Pancreas (tissue), 10 donors: ENCODE data around the gene WNK2. TPM values are rescaled to one million over a fixed set of nuclear protein-coding genes. Genes with fewer than 3 reads are reported as not detected.

ENCODE experiments used
- ATAC-seq, 4 donors: fragments of 200-7000 bp; cut with Tn5 transposase; one replicate each; pipeline versions ENCODE4 v1.8.0 to v1.9.1; 2020; ENCODE audit warnings: mild to moderate bottlenecking in 4 of 4, moderate library complexity in 4 of 4
- DNase-seq, 6 donors: peaks; one replicate each; pipeline ENCODE4 v3.0.0-alpha.2; 2020
- FAIRE-seq: peaks from 2 replicates; lab custom pipeline; 2012; peaks lifted over from hg19 to GRCh38; lab: Jason Lieb, UNC
- H3K27ac ChIP-seq, 4 donors: fragments of 200-600 bp; sonication (generic); 1 replicate in 3 of 4; 2 replicates in 1 of 4; pipeline versions ENCODE4 v1.5.0 to v1.8.0; 2020
- H3K27me3 ChIP-seq, 4 donors: fragments of 200-600 bp; one replicate each; pipeline ENCODE4 v1.8.0; 2021
- H3K36me3 ChIP-seq, 3 donors: fragments of 200-600 bp; sonication (generic) in 1 of 3; one replicate each; pipeline versions ENCODE4 v1.5.0 to v1.8.0; 2020 to 2021
- H3K4me1 ChIP-seq, 3 donors: fragments of 200-600 bp; one replicate each; pipeline ENCODE4 v1.8.0; 2021
- H3K4me3 ChIP-seq, 4 donors: fragments of 200-600 bp; sonication (generic) in 2 of 4; one replicate each; pipeline versions ENCODE4 v1.5.0 to v1.8.0; 2020 to 2021
- H3K9me3 ChIP-seq, 4 donors: fragments of 200-600 bp; one replicate each; pipeline ENCODE4 v1.8.0; 2021
- WGBS, 2 donors: extraction: QIAGEN DNeasy Blood & Tissue Kit; methylation state at CpG; one replicate each; pipeline ENCODE4 v1.1.7; 2013; 5-methylcytosine and 5-hydroxymethylcytosine counted together
- intact Hi-C, 3 donors: fragments of 100-400 bp; cut with DNase I; formaldehyde crosslinking; loops; one replicate each; pipeline versions ENCODE4 v1.11.1 to v1.14.2; 2022
- polyA plus RNA-seq, 2 donors: library from polyadenylated mRNA; stranded (reverse); fragments of 200-250 nt; gene quantifications; one replicate each; pipeline ENCODE4 v1.2.3, GENCODE V29; 2013
- total RNA-seq, 6 donors: library from RNA; stranded (reverse); fragmentation: NEBNext Ultra II Directional in 4 of 6; extraction: Animal tissue kit (Norgen Biotek cat#: 25700) in 4 of 6; gene quantifications; one replicate each; pipeline versions ENCODE4 v1.2.1 to v1.2.4, GENCODE V29; 2021 to 2023
- TF ChIP-seq, protein P1 (sequence below), 4 donors: fragments of 200-600 bp; sonication (generic) in 3 of 4; IDR thresholded peaks; one replicate each; pipeline versions ENCODE4 v1.5.0 to v1.8.0; 2021; ENCODE audit warnings: antibody characterized with exemption in 4 of 4
- donor health status: healthy with polysubstance abuse.
- donor health status: DM: no; HTN: no; CAD: no; lungs with moderate emphysema.
- donor health status: DM: no; HTN: no; CAD: no.
- donor health status: control.
- donor health status: control.
- donor health status: Bipolar disorder and iron deficiency.
- donor health status: DM: yes; HTN: yes; CAD: no.
- donor health status: DM: no; HTN: no; CAD: no.
- donor health status: DM: no; HTN: no; CAD: no.
- donor health status: DM: yes; HTN: yes; CAD: no.

WNK2 gene
- total and polyA plus RNA-seq, 8 donors, result 53.5 to 121 (median 89.4) TPM

DNA sequence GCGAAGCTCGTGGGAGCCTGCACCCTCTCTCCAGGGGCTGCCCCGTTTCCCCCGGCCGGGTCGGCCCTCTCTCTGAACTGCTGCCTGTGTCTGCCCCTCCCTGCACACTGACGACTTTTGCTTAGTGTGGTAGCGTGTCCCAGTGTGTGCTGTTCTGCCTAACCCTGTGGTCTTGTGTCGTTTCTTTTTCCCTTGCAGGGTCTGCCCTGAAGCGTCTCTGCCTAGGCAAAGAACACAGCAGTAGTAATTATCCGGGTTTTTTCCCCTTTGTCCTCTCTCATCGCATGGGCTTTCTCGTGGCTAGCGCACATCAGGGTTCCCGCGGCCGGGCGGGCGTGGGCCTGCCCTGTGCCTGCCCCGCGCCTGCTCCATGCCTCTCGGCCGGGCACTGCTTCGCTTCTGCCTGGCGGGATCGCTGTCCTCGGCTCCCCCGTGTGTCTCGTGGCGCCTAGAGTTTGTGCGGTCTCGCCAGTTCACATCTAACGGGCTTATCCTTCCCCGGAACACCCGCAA lies 122.7 kb downstream of the WNK2 start:
- ATAC-seq (no peak), DNase-seq (peak in 2 of 6 donors; percentile 13 to 37), FAIRE-seq (no peak)
- H3K27me3 ChIP-seq, result no peaks in the 10 kb centered on the region
- WGBS, 2 donors, result 91 to 93% methylated on average over 35 of the region's 35 CpGs
- H3K9me3 ChIP-seq, result no peaks in the 10 kb centered on the region
- TF ChIP-seq, protein P1, sequence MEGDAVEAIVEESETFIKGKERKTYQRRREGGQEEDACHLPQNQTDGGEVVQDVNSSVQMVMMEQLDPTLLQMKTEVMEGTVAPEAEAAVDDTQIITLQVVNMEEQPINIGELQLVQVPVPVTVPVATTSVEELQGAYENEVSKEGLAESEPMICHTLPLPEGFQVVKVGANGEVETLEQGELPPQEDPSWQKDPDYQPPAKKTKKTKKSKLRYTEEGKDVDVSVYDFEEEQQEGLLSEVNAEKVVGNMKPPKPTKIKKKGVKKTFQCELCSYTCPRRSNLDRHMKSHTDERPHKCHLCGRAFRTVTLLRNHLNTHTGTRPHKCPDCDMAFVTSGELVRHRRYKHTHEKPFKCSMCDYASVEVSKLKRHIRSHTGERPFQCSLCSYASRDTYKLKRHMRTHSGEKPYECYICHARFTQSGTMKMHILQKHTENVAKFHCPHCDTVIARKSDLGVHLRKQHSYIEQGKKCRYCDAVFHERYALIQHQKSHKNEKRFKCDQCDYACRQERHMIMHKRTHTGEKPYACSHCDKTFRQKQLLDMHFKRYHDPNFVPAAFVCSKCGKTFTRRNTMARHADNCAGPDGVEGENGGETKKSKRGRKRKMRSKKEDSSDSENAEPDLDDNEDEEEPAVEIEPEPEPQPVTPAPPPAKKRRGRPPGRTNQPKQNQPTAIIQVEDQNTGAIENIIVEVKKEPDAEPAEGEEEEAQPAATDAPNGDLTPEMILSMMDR (IDR thresholded peaks at IDR 0.05), result no peak
- H3K4me1 ChIP-seq, result no peaks in the 10 kb centered on the region
- H3K4me3 ChIP-seq, result no peak overlapping the region
- intact Hi-C loops, result loop anchor here in 2 of 3 donors (5.0 to 10.0 kb wide), 2 partner anchors 122 to 149 kb away; partner anchors contain the start of gene WNK2 (in 1 of the 2)
- H3K36me3 ChIP-seq, result peaks cover 0 to 15% (median 0%) of the 10 kb centered on the region in 3 donors
- no peak overlapping the region for H3K27ac ChIP-seq

DNA sequence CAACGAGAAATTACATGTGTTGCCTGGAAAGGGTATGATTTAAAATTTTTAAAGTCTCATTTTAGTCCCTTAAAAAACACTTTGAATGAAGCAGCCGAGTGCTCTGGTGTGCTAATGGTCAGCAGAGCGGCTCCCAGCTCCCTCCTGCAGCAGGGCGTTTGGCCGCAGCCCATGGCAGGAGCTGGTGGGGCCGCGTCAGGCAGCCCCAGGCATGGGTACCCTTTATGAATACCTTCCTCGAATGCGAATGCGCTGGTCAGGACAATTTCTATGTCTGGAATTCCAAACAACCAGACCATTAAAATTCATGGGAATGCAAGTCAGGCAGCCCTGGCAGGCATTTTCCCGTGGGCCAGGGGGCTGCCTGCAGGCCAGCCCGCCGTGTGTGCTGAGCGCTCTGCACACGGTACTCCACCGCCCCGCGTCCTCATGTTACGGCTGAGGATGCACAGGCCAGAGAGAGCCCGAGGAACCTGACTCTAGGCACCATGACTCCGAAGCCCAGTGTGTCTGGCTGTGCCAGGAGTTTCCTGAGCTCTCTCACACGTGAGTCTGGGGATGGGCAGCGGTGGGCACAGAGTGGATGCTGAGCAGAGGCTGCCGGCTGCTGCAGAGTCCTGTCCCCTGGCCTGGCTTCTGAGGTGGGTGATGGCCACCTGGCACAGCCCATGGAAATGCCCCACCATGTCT lies 123.7 kb downstream of the WNK2 start:
- Histone ChIP-seq H3K9me3 (no peaks in the 10 kb centered on the region), H3K36me3 (peaks cover 0 to 15% (median 0%) of the 10 kb centered on the region in 3 donors), H3K27me3 (no peaks in the 10 kb centered on the region), H3K27ac (no peak overlapping the region), H3K4me1 (peaks cover 4 to 7% (median 5%) of the 10 kb centered on the region in 3 donors), H3K4me3 (no peak overlapping the region)
- TF ChIP-seq, protein P1 (IDR thresholded peaks at IDR 0.05), result no peak
- intact Hi-C loops, result loop anchor here in 2 of 3 donors (5.0 to 10.0 kb wide), 2 partner anchors 123 to 150 kb away; partner anchors contain the start of gene WNK2 (in 1 of the 2)
- ATAC-seq, result no peak
- 92 to 94% methylated on average over 24 of the region's 24 CpGs for whole genome bisulfite sequencing, 2 donors
- DNase-seq, result peak in 2 of 6 donors; percentile 11 to 60
- FAIRE-seq, result no peak

DNA sequence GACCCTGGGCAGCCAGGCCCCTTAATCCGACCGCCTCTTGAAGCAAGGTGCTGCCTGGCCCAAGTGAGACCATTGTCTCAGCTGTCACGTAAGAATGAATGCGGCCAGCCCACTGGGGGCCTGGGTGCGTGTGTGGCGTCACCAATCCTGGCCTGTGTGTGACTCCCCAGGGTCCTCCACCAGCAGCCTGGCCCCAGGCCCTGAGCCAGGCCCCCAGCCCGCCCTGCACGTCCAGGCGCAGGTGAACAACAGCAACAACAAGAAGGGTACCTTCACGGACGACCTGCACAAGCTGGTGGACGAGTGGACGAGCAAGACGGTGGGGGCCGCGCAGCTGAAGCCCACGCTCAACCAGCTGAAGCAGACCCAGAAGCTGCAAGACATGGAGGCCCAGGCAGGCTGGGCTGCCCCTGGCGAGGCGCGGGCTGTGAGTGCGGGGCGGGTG lies 124.2 kb downstream of the WNK2 start:
- TF ChIP-seq, protein P1 (IDR thresholded peaks at IDR 0.05), result no peak
- Histone ChIP-seq H3K27me3 (no peaks in the 10 kb centered on the region), H3K4me3 (no peak overlapping the region), H3K36me3 (peaks cover 0 to 15% (median 0%) of the 10 kb centered on the region in 3 donors), H3K27ac (no peak overlapping the region), H3K4me1 (peaks cover 9 to 10% (median 10%) of the 10 kb centered on the region in 3 donors), H3K9me3 (no peaks in the 10 kb centered on the region)
- WGBS, 2 donors, result 94 to 95% methylated on average over 19 to 22 of the region's 22 CpGs
- intact Hi-C loops, result loop anchor here in 2 of 3 donors (5.0 to 10.0 kb wide), 2 partner anchors 123 to 151 kb away; partner anchors contain the start of gene WNK2 (in 1 of the 2)
- no peak for ATAC-seq
- FAIRE-seq, result no peak
- DNase-seq, result peak in 3 of 6 donors; percentile 7 to 47 (median 7)

DNA sequence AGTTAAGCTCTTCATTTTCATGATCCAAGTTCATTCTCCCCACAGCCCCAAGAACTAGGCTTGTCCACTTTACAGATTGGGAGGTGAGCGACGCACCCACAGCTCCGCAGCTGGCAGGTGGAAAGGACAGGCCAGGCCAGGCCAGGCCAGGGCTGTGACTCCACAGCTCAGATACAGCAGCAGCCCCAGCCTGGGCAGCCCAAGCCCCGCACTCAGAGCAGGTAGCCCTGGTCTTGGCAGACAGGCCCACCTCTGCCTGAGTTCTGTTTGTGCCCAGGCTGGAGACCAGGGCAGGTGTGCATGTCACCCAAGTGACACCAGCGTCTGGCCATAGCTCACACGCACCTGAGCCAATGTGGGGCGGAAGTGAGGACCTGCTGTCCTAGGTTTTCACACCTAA lies 124.7 kb downstream of the WNK2 start:
- Histone ChIP-seq H3K36me3 (peaks cover 0 to 15% (median 0%) of the 10 kb centered on the region in 3 donors), H3K4me1 (peaks cover 9 to 15% (median 14%) of the 10 kb centered on the region in 3 donors), H3K9me3 (no peaks in the 10 kb centered on the region), H3K27ac (no peak overlapping the region), H3K4me3 (no peak overlapping the region), H3K27me3 (no peaks in the 10 kb centered on the region)
- no peak for ATAC-seq
- TF ChIP-seq, protein P1 (IDR thresholded peaks at IDR 0.05), result no peak
- peak in 3 of 6 donors; percentile 8 to 57 (median 11) for DNase-seq
- intact Hi-C loops, result loop anchor here in 2 of 3 donors (5.0 to 10.0 kb wide), 2 partner anchors 124 to 151 kb away; partner anchors contain the start of gene WNK2 (in 1 of the 2)
- FAIRE-seq, result no peak
- WGBS, 2 donors, result 85 to 89% methylated on average over 7 of the region's 7 CpGs
